ENCODE results near the gene RXRA. TPM values are rescaled to one million over a fixed set of nuclear protein-coding genes. Genes with fewer than 3 reads are reported as not detected.

Gene RXRA
- polyA plus RNA-seq, 3 donors, result 15.8 to 91.0 (median 23.2) TPM

- Mint-ChIP-seq H3K4me3 (no peak overlapping the region), H3K27ac (no peak overlapping the region), H3K9me3 (peaks cover 0 to 5% (median 0%) of the 10 kb centered on the region in 7 donors), H3K4me1 (peaks cover 16% of the 10 kb centered on the region), H3K36me3 (no peaks in the 10 kb centered on the region), H3K27me3 (ENCODE audit: low read depth in 3 of 3) (peaks cover 16 to 27% (median 17%) of the 10 kb centered on the region in 3 donors)
- DNase-seq, result no peak
- no peaks in the 10 kb centered on the region for H3K27me3 ChIP-seq (ENCODE audit: control insufficient read depth in 2 of 2, insufficient read depth in 2 of 2, low read length in 2 of 2)
- no peak for TF ChIP-seq CTCF (IDR thresholded peaks at IDR 0.05)
- H2AFZ ChIP-seq (ENCODE audit: insufficient read depth, low read depth, low read length, poor library complexity, severe bottlenecking), result no peak overlapping the region
- H3K4me3 ChIP-seq (replicated peaks in 1 of 3; ENCODE audit: low read depth in 2 of 3, low read length in 3 of 3), result no peak overlapping the region
- H3K36me3 ChIP-seq (replicated peaks in 1 of 2; ENCODE audit: control insufficient read depth in 1 of 2, insufficient read depth in 2 of 2, low read length in 2 of 2), result no peaks in the 10 kb centered on the region
- H4K20me1 ChIP-seq (ENCODE audit: insufficient read depth, low read length), result no peaks in the 10 kb centered on the region
- H3K9me3 ChIP-seq (replicated peaks in 1 of 2; ENCODE audit: control insufficient read depth in 1 of 2, insufficient read depth in 1 of 2, low read length in 2 of 2), result no peaks in the 10 kb centered on the region
- H3K4me2 ChIP-seq (replicated peaks; ENCODE audit: extremely low read depth, low read length, poor library complexity, severe bottlenecking), result no peak overlapping the region
- WGBS (ENCODE audit: insufficient coverage), result 100% methylated on average over 2 of the region's 6 CpGs
- H3K4me1 ChIP-seq (ENCODE audit: control insufficient read depth in 1 of 2, insufficient read depth in 2 of 2, low read length in 2 of 2), result peaks cover 9 to 15% of the 10 kb centered on the region in 2 donors
- H3K9ac ChIP-seq (ENCODE audit: insufficient read depth, low read length, poor library complexity, severe bottlenecking), result no peak overlapping the region
- H3K27ac ChIP-seq (ENCODE audit: low read depth in 1 of 2, low read length in 2 of 2), result no peak overlapping the region
- no peaks in the 10 kb centered on the region for H3K79me2 ChIP-seq (ENCODE audit: insufficient read depth, low read length)
- intact Hi-C loops (cut with micrococcal nuclease), result no loop called here
These were observed 28.3 kb upstream of the RXRA start for GRCh38 chr9:134298000-134298399.

- intact Hi-C loops (cut with micrococcal nuclease), result no loop called here
- Mint-ChIP-seq H3K4me3 (no peak overlapping the region), H3K4me1 (peaks cover 9% of the 10 kb centered on the region), H3K27ac (no peak overlapping the region), H3K27me3 (ENCODE audit: low read depth in 3 of 3) (peaks cover 11 to 23% (median 13%) of the 10 kb centered on the region in 3 donors), H3K9me3 (peaks cover 0 to 5% (median 0%) of the 10 kb centered on the region in 7 donors), H3K36me3 (no peaks in the 10 kb centered on the region)
- H3K27ac ChIP-seq (ENCODE audit: low read depth in 1 of 2, low read length in 2 of 2), result no peak overlapping the region
- TF ChIP-seq CTCF (IDR thresholded peaks at IDR 0.05), result no peak
- no peak overlapping the region for H2AFZ ChIP-seq (ENCODE audit: insufficient read depth, low read depth, low read length, poor library complexity, severe bottlenecking)
- no peaks in the 10 kb centered on the region for H3K9me3 ChIP-seq (replicated peaks in 1 of 2; ENCODE audit: control insufficient read depth in 1 of 2, insufficient read depth in 1 of 2, low read length in 2 of 2)
- no peak overlapping the region for H3K4me3 ChIP-seq (replicated peaks in 1 of 3; ENCODE audit: low read depth in 2 of 3, low read length in 3 of 3)
- H3K36me3 ChIP-seq (replicated peaks in 1 of 2; ENCODE audit: control insufficient read depth in 1 of 2, insufficient read depth in 2 of 2, low read length in 2 of 2), result no peaks in the 10 kb centered on the region
- no peaks in the 10 kb centered on the region for H3K27me3 ChIP-seq (ENCODE audit: control insufficient read depth in 2 of 2, insufficient read depth in 2 of 2, low read length in 2 of 2)
- no peak for DNase-seq
- H3K4me1 ChIP-seq (ENCODE audit: control insufficient read depth in 1 of 2, insufficient read depth in 2 of 2, low read length in 2 of 2), result peaks cover 2 to 5% of the 10 kb centered on the region in 2 donors
- no peak overlapping the region for H3K4me2 ChIP-seq (replicated peaks; ENCODE audit: extremely low read depth, low read length, poor library complexity, severe bottlenecking)
- WGBS (ENCODE audit: insufficient coverage), result 100% methylated on average over 2 of the region's 5 CpGs
- H3K79me2 ChIP-seq (ENCODE audit: insufficient read depth, low read length), result no peaks in the 10 kb centered on the region
- H4K20me1 ChIP-seq (ENCODE audit: insufficient read depth, low read length), result no peaks in the 10 kb centered on the region
- no peak overlapping the region for H3K9ac ChIP-seq (ENCODE audit: insufficient read depth, low read length, poor library complexity, severe bottlenecking)
These were observed 27.2 kb upstream of the RXRA start for GRCh38 chr9:134299068-134299467.
